MM.1S (cell line): Measurements from ENCODE around the gene WSB1.

Experiments
- EZH2phosphoT487 ChIP-seq: fragments of 300-600 bp; sonication (generic); IDR thresholded peaks from 2 replicates; pipeline ENCODE4 v1.6.1; 2018; ENCODE audit warnings: antibody characterized with exemption, low read length
- TF ChIP-seq, protein P1 (sequence below): fragments of 300-600 bp; sonication (generic); IDR thresholded peaks from 2 replicates; pipeline ENCODE4 v1.5.1; 2016; ENCODE audit warnings: antibody characterized with exemption, low read length, mixed read lengths

DNA sequence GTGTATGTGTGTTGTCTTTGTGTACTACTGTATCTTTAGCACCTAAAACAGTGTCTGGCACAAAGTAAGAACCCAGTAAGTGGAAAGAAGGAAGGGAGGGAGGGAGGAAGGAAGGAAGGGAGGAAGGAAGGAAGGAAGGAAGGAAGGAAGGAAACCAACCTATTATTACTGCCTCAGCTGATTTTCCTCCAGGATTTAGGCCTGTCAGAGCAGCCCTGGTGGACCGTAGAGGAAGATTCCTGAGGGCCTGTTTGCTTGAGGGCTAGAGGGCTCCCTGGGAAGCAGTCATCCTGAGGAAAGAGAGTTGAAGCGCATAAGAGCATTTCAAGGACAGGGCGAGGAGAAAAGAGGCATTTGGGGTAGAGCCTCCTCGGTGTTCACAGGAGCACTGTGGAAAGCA, 61.5 kb downstream of the WSB1 start:
- TF ChIP-seq, protein P1, sequence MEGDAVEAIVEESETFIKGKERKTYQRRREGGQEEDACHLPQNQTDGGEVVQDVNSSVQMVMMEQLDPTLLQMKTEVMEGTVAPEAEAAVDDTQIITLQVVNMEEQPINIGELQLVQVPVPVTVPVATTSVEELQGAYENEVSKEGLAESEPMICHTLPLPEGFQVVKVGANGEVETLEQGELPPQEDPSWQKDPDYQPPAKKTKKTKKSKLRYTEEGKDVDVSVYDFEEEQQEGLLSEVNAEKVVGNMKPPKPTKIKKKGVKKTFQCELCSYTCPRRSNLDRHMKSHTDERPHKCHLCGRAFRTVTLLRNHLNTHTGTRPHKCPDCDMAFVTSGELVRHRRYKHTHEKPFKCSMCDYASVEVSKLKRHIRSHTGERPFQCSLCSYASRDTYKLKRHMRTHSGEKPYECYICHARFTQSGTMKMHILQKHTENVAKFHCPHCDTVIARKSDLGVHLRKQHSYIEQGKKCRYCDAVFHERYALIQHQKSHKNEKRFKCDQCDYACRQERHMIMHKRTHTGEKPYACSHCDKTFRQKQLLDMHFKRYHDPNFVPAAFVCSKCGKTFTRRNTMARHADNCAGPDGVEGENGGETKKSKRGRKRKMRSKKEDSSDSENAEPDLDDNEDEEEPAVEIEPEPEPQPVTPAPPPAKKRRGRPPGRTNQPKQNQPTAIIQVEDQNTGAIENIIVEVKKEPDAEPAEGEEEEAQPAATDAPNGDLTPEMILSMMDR, result no peak
- TF ChIP-seq EZH2phosphoT487, result no peak
